Hematopoietic multipotent progenitor cell treated with erythropoietin and hydrocortisone succinate and interleukin-3 and kit ligand, for 6 days (in vitro differentiated cells): Measurements from ENCODE around the gene SIM1.

ENCODE experiments used
- DNase-seq: peaks from one replicate; pipeline ENCODE4 v3.0.0-alpha.2; 2015

The SIM1 gene, protein sequence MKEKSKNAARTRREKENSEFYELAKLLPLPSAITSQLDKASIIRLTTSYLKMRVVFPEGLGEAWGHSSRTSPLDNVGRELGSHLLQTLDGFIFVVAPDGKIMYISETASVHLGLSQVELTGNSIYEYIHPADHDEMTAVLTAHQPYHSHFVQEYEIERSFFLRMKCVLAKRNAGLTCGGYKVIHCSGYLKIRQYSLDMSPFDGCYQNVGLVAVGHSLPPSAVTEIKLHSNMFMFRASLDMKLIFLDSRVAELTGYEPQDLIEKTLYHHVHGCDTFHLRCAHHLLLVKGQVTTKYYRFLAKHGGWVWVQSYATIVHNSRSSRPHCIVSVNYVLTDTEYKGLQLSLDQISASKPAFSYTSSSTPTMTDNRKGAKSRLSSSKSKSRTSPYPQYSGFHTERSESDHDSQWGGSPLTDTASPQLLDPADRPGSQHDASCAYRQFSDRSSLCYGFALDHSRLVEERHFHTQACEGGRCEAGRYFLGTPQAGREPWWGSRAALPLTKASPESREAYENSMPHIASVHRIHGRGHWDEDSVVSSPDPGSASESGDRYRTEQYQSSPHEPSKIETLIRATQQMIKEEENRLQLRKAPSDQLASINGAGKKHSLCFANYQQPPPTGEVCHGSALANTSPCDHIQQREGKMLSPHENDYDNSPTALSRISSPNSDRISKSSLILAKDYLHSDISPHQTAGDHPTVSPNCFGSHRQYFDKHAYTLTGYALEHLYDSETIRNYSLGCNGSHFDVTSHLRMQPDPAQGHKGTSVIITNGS

DNA sequence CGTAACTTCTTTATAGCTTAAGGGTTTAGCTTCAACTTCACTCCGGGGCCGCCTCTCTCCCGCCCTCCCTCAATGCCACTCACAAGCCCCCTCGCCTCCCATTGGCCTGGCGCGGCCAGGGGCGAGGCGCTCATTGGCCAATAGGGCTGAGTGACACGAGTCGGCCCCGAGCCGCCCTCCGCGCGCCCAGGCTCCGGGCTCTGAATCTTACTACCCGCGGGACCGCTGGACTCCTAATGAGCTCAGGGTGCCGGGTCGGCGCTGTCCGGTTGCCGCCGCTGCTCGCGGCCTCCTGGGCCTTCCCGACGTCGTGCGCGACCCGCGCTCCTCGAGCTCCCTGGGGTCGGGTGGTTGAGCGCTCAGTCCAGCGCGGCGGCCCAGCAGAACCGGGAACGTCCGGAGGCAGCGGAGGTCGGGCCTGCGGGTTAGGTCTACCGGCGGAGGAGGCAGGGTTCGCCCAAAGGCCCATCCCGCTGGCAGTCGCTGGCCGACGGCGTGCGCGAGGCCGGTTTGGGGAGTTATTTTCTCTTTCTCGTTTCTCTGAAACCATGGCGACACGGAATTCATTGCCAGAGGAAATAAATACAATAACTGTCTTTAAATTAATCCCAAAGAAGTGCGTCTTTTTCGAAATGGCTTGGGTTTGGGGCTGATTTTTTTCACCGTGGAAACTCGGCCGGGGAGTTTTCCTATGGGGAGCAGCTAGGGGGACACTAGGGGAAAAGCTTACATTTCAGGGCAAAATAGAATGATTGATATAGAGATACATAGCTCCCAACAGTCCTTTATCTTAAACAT, at the start of gene SIM1:
Gene SIM1, minus strand, starts transcription at position 19 of the 798 bp plus-strand sequence. CDS start 1,453 bp downstream, outside the sequence.
- peak; percentile 50 for DNase-seq

- no peak for DNase-seq
Measured at GRCh38 chr6:100512203-100512862, 47.6 kb upstream of the SIM1 start.

DNA sequence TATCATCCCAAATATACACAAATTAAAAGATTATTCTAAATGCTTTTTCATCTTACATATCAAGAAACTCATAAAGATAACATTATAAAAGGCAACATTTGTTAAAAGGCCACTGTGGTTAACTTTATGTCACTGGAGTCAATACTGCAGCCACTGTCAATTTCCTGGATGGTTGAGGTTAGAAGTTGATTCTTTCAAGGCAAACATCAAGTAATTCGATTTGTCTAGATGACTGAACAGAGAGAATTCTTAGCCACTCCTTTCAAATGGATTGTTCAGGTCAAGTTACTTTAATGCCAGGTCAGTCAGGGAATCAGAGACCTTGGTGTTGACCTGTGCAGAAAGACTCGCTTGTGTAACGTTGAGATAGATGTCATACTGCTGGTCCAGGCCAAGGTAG, 44.4 kb upstream of the SIM1 start:
- DNase-seq: no peak

DNA sequence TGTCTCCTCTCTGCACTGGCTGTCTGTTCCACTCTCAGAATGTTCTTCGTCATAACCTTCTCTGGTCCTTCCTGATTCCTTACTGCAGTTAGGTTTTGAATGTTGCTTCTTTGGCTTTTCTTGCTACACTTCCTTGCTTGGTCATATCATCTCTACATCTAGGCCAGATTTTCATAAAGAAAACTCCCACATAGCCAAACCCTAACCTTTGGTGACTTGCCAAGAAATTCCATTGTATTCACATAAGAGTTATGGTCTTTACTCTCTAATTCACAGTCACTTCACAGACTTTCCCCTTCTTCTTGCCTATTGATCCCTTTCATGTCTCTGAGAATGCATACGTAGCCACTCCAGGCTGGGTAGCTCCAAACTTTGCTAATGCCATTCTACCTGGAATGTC, 41.9 kb upstream of the SIM1 start:
- no peak for DNase-seq

DNA sequence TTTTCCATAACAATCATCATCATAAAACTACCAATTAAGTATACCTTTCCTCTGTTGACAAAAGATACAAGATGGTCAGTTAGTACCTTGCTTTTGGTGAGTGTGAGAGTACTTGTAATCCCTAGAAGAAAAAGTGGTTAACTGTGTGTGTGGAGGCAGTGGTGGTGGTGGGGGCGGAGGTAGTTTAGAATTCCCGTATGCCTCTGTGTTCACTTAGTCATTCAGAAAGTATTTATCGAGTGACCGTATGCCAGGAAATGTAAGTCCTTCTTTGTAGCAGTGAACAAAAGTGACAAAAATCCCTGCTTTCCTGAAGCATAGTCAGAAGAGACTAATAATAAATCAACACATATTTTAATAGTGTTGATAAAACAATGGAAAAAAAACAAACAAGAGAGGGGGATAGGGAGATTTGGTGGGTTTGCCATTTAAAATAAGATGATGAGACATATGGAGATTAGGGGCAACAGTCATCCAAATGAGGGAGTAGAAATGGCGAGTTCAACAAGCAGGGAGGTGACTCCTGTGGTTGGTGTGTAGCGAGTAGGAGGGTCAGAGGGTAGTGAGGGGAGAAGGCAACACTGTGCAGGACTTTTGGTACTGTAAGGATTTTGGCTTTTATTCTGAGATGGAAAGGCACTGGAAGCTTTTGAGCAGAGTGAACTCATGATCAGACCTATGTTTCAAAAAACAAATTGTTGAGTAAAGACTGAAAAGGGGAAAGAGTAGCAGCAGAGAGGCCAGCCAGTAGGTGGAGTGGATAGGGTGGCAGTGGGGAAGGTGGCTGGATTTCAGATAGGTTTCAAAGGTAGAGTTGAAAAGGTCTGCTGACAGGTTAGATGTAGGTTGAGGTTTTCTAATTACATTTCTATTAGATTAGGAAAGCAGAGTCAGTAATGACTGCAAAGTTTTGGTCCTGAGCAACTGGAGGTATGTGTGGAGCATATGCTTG, 40.3 kb upstream of the SIM1 start:
- no peak for DNase-seq

GRCh38 chr6:100503043-100503705, 38.5 kb upstream of the SIM1 start:
- DNase-seq: no peak

- no peak for DNase-seq
Measured at GRCh38 chr6:100493206-100493888, 28.6 kb upstream of the SIM1 start.

DNA sequence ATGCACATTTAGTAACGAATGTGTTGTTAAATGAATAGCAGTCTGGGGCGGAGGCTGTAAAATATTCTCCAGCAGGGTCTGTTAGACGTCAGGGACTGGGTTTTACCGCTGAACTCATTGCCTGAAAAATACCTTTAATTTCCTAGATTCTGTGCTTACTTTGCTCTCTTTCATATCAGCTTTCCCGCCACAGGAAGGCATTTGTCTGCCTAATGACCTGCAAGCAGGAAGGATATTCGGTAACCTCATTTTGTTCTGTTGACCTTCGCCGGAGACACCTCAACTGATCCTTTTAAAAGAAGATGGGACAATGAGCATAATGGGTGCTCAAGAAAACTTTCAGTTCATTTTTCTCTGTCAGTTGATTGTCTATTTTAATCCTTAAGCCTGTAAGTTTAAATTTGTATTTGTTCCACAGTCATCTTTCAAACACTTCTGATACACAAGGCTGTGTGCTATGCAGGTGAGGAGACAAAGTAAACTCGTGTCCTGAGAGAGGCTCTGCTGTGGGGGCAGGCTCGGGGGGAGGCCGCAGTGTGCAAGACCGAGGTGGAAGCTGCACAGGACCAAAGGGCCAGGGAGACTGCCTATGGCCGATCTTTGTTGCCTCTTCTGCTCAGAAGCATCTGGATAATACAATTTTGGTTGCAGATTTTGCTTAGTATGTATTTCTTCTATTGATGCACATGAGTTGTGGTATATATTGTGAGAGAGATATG, 27.4 kb upstream of the SIM1 start:
- DNase-seq: no peak

DNA sequence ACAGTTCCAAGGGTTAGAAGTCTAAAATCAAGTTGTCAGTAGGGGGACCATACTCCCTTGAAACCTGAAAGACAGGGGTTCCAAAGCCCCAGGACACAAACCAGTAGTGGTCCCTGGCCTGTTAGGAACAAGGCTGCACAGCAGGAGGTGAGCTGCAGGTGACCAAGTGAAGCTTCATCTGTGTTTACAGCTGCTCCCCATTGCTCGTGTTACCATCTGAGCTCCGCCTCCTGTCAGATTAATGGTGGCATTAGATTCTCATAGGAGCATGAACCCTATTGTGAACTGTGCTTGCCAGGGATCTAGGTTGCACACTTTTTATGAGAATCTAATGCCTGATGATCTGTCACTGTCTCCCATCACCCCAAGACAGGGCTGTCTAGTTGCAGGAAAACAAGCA, 25.3 kb upstream of the SIM1 start:
- no peak for DNase-seq

DNA sequence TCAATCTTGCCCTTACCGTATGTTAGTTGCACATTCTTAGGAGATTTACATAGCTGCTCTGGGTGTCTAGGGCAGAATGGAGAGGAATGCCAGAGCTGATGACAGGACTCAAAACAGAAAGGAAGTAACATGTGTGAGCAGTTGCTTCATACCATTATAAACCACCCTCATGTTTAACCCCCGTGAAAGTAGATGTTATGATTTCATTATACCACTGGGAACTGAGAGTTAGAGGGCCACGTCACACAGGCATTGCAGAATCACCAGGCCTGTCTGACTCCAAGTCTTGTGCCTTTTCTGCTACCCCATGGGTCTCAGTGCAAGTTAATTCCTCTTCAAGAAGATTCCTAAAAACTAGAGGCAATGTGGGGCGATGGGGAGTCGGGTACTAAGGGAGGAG, 23.5 kb upstream of the SIM1 start:
- DNase-seq: no peak

DNA sequence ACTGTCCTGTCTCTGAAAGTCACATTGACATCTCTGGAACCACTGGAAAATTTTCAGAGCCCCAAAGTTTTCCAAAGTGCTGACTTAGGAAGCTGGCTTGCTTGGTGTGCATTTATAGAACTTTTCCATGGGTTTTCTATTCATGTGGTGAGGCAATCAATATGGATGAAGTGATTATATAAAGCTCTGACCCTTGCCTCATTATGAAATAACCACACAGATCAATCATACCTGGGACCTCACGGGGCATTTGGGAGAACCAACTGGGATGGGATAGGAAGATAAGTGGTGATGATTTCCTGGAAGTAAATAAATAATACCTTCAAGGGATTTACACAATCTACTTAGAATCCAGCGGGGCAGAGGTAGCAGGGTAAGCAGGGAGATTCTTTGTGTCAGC, 22.9 kb upstream of the SIM1 start:
- no peak for DNase-seq

DNA sequence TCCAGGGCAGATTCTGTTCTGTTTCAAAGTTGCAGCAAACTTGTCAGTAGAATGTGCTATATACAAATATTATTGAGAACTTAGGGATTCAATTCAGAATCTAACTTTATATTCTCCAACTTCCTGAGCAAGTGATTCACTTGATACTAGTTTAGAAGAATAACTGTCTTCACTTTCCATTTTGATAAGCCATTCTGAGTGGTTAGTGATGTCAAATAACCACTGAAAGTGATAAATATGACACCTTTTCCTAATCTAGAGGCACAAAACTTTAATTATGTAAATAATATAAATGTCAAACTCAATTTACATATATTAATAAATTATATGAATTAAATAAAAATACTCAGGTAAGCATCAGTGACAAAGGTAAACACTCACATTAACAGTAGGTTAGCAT, 20.5 kb upstream of the SIM1 start:
- no peak for DNase-seq

DNA sequence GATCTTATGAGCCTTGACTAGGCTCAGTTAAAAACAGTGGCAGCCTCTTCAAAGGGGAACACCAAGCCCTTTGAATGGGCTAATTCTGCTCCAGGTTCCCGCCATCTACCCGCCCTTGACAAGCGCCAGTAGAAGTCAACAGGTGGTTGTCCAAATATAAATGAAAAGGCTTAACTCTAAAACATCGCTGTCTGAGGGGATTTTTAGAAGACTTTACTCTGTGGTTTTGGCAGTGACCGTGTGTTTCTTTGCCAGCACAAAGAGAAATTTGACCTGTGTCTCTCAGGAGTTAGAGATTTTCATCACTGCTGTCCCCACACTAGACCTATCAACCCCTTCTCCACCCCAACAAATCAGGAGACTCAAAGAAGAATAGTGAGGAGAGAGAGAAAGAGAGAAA, 19.8 kb upstream of the SIM1 start:
- no peak for DNase-seq

DNA sequence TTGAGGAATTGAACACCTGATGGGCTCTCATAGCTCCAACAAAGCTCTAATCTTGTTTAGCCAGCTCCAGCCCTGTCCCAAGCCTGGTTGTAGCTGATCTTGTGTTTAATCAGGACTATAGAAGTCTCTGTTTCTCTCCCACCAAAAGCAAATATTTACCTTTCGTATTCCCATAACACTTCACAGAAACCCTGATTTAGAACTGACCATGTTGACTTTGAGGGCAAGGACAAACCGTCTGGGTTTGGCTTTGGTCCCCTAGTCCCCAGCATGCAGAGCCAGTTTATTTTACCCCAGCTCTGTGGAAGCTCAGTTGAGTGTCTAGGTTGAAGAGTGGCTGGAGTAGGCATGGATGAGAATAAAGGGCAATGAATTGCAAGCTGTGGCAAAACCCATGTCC, 18.0 kb upstream of the SIM1 start:
- no peak for DNase-seq

GRCh38 chr6:100479179-100480035, 14.7 kb upstream of the SIM1 start:
- DNase-seq: peak; percentile 53

- no peak for DNase-seq
Measured at GRCh38 chr6:100475554-100476320, 11.0 kb upstream of the SIM1 start.

DNA sequence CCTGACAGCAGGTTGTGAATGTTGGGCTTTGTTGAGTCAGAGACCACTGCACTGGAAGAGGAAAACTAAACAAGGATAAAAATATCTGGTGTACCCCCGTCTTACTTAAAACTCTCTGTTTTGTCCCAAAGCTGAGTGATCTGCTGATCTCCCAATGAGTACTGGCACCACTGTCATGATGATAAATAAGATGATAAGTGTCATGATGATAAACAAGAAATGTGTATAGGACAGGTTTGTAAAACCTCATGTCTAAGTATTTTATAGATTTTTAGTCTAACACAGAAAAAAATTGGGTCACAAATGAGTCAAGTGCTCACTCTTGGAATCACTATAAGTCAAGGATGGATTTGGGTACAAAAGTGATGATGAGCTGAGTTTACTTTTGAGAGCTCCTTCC, 8.5 kb upstream of the SIM1 start:
- DNase-seq: no peak

GRCh38 chr6:100472674-100473073, 8.0 kb upstream of the SIM1 start:
- DNase-seq: no peak
